Mesenchymal stem cell (in vitro differentiated cells and primary cell): ENCODE results near the gene ECHS1.

Source experiments
- DNase-seq: peaks from one replicate; pipeline ENCODE4 v3.0.0-alpha.2; 2013
- H2AFZ ChIP-seq: one replicate; pipeline ENCODE4 v1.6.1; 2013; ENCODE audit warnings: low read depth, mild to moderate bottlenecking, control low read depth, inconsistent platforms, low read length, moderate library complexity
- H2AK5ac ChIP-seq: 2 replicates; pipeline ENCODE4 v1.6.1; 2013; ENCODE audit warnings: low read length, moderate library complexity, mild to moderate bottlenecking, inconsistent platforms; ENCODE audit not compliant: severe bottlenecking
- H2BK120ac ChIP-seq: one replicate; pipeline ENCODE4 v1.6.1; 2013; ENCODE audit warnings: low read depth, mild to moderate bottlenecking, inconsistent platforms, low read length, moderate library complexity
- H2BK12ac ChIP-seq, 2 experiments: one replicate each; pipeline ENCODE4 v1.6.1; 2013; ENCODE audit warnings: inconsistent platforms in 2 of 2, low read length in 2 of 2, mild to moderate bottlenecking in 2 of 2, moderate library complexity in 2 of 2, control low read depth in 1 of 2
- H2BK15ac ChIP-seq: one replicate; pipeline ENCODE4 v1.6.1; 2013; ENCODE audit warnings: mild to moderate bottlenecking, low read depth, inconsistent platforms; ENCODE audit not compliant: poor library complexity, severe bottlenecking
- H2BK5ac ChIP-seq: 2 replicates; pipeline ENCODE4 v1.6.1; 2013; ENCODE audit warnings: low read depth, mild to moderate bottlenecking, low read length, control low read depth, inconsistent platforms; ENCODE audit not compliant: poor library complexity, severe bottlenecking
- H3K14ac ChIP-seq, 2 experiments: one replicate each; pipeline ENCODE4 v1.6.1; 2013; ENCODE audit warnings: inconsistent platforms in 2 of 2, low read length in 2 of 2, control low read depth in 1 of 2, mild to moderate bottlenecking in 1 of 2, moderate library complexity in 1 of 2
- H3K18ac ChIP-seq, 2 experiments: one replicate each; pipeline ENCODE4 v1.6.1; 2013; ENCODE audit warnings: inconsistent platforms in 2 of 2, low read length in 2 of 2, control low read depth in 1 of 2, low read depth in 1 of 2, mild to moderate bottlenecking in 1 of 2
- H3K23ac ChIP-seq, 2 experiments: one replicate each; pipeline ENCODE4 v1.6.1; 2013; ENCODE audit warnings: inconsistent platforms in 2 of 2, low read length in 2 of 2, mild to moderate bottlenecking in 2 of 2, moderate library complexity in 2 of 2, control low read depth in 1 of 2
- H3K27ac ChIP-seq: 2 replicates; pipeline ENCODE4 v1.5.1; 2013; ENCODE audit warnings: mild to moderate bottlenecking, moderate library complexity, low read length, control low read depth, inconsistent platforms; ENCODE audit not compliant: poor library complexity, severe bottlenecking
- H3K27me3 ChIP-seq, 2 experiments: 2 replicates each; pipeline versions ENCODE4 v1.6.1 to v1.7.0; 2013; ENCODE audit warnings: low read length in 2 of 2, mild to moderate bottlenecking in 2 of 2, moderate library complexity in 2 of 2, control low read depth in 1 of 2, inconsistent platforms in 1 of 2; ENCODE audit not compliant: control insufficient read depth in 1 of 2, insufficient read depth in 1 of 2
- H3K36me3 ChIP-seq, 2 experiments: 2 replicates each; pipeline versions ENCODE4 v1.6.1 to v1.7.0; 2013; ENCODE audit warnings: low read length in 2 of 2, control low read depth in 1 of 2, inconsistent platforms in 1 of 2, low read depth in 1 of 2, mild to moderate bottlenecking in 1 of 2; ENCODE audit not compliant: insufficient read depth in 2 of 2, control insufficient read depth in 1 of 2
- H3K4ac ChIP-seq, 2 experiments: one replicate each; pipeline ENCODE4 v1.6.1; 2013; ENCODE audit warnings: inconsistent platforms in 2 of 2, low read length in 2 of 2, mild to moderate bottlenecking in 2 of 2, moderate library complexity in 2 of 2, control low read depth in 1 of 2, low read depth in 1 of 2
- H3K4me1 ChIP-seq: 2 replicates; pipeline ENCODE4 v1.6.1; 2013; ENCODE audit warnings: low read depth, low read length, control low read depth; ENCODE audit not compliant: control insufficient read depth, insufficient read depth
- H3K4me2 ChIP-seq: 2 replicates; pipeline ENCODE4 v1.6.1; 2013; ENCODE audit warnings: low read length, mild to moderate bottlenecking, inconsistent platforms; ENCODE audit not compliant: poor library complexity, severe bottlenecking
- H3K4me3 ChIP-seq, 2 experiments: 2 replicates each; pipeline versions ENCODE4 v1.5.1 to v1.7.0; 2013; ENCODE audit warnings: low read length in 2 of 2, mild to moderate bottlenecking in 2 of 2, control low read depth in 1 of 2, low read depth in 1 of 2; ENCODE audit not compliant: insufficient read depth in 1 of 2
- H3K79me1 ChIP-seq: replicated peaks from 2 replicates; pipeline ENCODE4 v1.6.1; 2013; ENCODE audit warnings: mild to moderate bottlenecking, control low read depth, low read length, inconsistent platforms; ENCODE audit not compliant: poor library complexity, severe bottlenecking
- H3K9ac ChIP-seq: 2 replicates; pipeline ENCODE4 v1.7.0; 2013; ENCODE audit warnings: mild to moderate bottlenecking, low read length, moderate library complexity
- H3K9me3 ChIP-seq: 2 replicates; pipeline ENCODE4 v1.7.0; 2013; ENCODE audit warnings: mild to moderate bottlenecking, low read length; ENCODE audit not compliant: control insufficient read depth
- H4K8ac ChIP-seq: one replicate; pipeline ENCODE4 v1.6.1; 2013; ENCODE audit warnings: inconsistent platforms, mild to moderate bottlenecking, low read length, moderate library complexity
- H4K91ac ChIP-seq: one replicate; pipeline ENCODE4 v1.6.1; 2013; ENCODE audit warnings: mild to moderate bottlenecking, low read length, inconsistent platforms
- WGBS: methylation state at CpG from one replicate; pipeline ENCODE4 v1.1.7; 2013; ENCODE audit warnings: mixed read lengths; 5-methylcytosine and 5-hydroxymethylcytosine counted together

ECHS1 gene

GRCh38 chr10:133353988-133354605 is 19.1 kb downstream of the ECHS1 start:
- Histone ChIP-seq H4K91ac (no peak overlapping the region), H2BK15ac (no peak overlapping the region), H3K79me1 (peaks cover 16% of the 10 kb centered on the region), H2AFZ (no peak overlapping the region), H3K9me3 (no peaks in the 10 kb centered on the region), H3K27me3 (peaks cover 3 to 45% of the 10 kb centered on the region in 2 experiments), H3K18ac (no peak overlapping the region), H3K4me3 (no peak overlapping the region), H3K36me3 (peaks cover 0 to 26% of the 10 kb centered on the region in 2 experiments), H3K27ac (no peak overlapping the region), H2BK12ac (no peak overlapping the region), H2BK120ac (no peak overlapping the region), H2AK5ac (no peak overlapping the region), H3K9ac (no peak overlapping the region), H4K8ac (no peak overlapping the region), H2BK5ac (no peak overlapping the region), H3K4me2 (no peak overlapping the region), H3K4me1 (peaks cover 27% of the 10 kb centered on the region), H3K14ac (no peak overlapping the region), H3K4ac (no peak overlapping the region), H3K23ac (no peak overlapping the region)
- no peak for DNase-seq
- 88% methylated on average over 15 of the region's 16 CpGs for WGBS

GRCh38 chr10:133353202-133353959 is 19.8 kb downstream of the ECHS1 start:
- H3K79me1 ChIP-seq: peaks cover 16% of the 10 kb centered on the region
- H3K4ac ChIP-seq: no peak overlapping the region
- no peaks in the 10 kb centered on the region for H3K9me3 ChIP-seq
- no peak overlapping the region for H3K14ac ChIP-seq
- no peak overlapping the region for H3K9ac ChIP-seq
- H3K4me2 ChIP-seq: no peak overlapping the region
- DNase-seq: no peak
- H3K23ac ChIP-seq: no peak overlapping the region
- H3K18ac ChIP-seq: no peak overlapping the region
- H2AK5ac ChIP-seq: no peak overlapping the region
- H4K91ac ChIP-seq: no peak overlapping the region
- no peak overlapping the region for H2BK12ac ChIP-seq
- H3K36me3 ChIP-seq: peaks cover 0 to 26% of the 10 kb centered on the region in 2 experiments
- H3K4me3 ChIP-seq: no peak overlapping the region
- H2BK15ac ChIP-seq: no peak overlapping the region
- H3K27me3 ChIP-seq: peaks cover 5 to 46% of the 10 kb centered on the region in 2 experiments
- peaks cover 29% of the 10 kb centered on the region for H3K4me1 ChIP-seq
- 78% methylated on average over 16 of the region's 16 CpGs for WGBS
- H4K8ac ChIP-seq: no peak overlapping the region
- no peak overlapping the region for H2AFZ ChIP-seq
- H2BK120ac ChIP-seq: no peak overlapping the region
- H3K27ac ChIP-seq: no peak overlapping the region
- H2BK5ac ChIP-seq: no peak overlapping the region

GRCh38 chr10:133351408-133352318 is 21.5 kb downstream of the ECHS1 start:
- H2BK120ac ChIP-seq: no peak overlapping the region
- no peak overlapping the region for H2AK5ac ChIP-seq
- H3K4ac ChIP-seq: no peak overlapping the region
- H2BK5ac ChIP-seq: no peak overlapping the region
- no peak overlapping the region for H3K18ac ChIP-seq
- H2AFZ ChIP-seq: no peak overlapping the region
- H4K91ac ChIP-seq: no peak overlapping the region
- H3K27me3 ChIP-seq: peaks cover 8 to 57% of the 10 kb centered on the region in 2 experiments
- no peak overlapping the region for H4K8ac ChIP-seq
- no peak overlapping the region for H3K4me2 ChIP-seq
- no peaks in the 10 kb centered on the region for H3K9me3 ChIP-seq
- WGBS: 76% methylated on average over 23 of the region's 24 CpGs
- no peak overlapping the region for H3K4me3 ChIP-seq
- H2BK15ac ChIP-seq: no peak overlapping the region
- no peak overlapping the region for H3K14ac ChIP-seq
- H3K36me3 ChIP-seq: peaks cover 0 to 26% of the 10 kb centered on the region in 2 experiments
- no peak overlapping the region for H2BK12ac ChIP-seq
- no peak for DNase-seq
- peaks cover 22% of the 10 kb centered on the region for H3K4me1 ChIP-seq
- H3K23ac ChIP-seq: no peak overlapping the region
- H3K27ac ChIP-seq: no peak overlapping the region
- no peak overlapping the region for H3K9ac ChIP-seq
- H3K79me1 ChIP-seq: peaks cover 16% of the 10 kb centered on the region

- peaks cover 8 to 57% of the 10 kb centered on the region in 2 experiments for H3K27me3 ChIP-seq
- H3K4ac ChIP-seq: no peak overlapping the region
- no peaks in the 10 kb centered on the region for H3K9me3 ChIP-seq
- H3K14ac ChIP-seq: no peak overlapping the region
- no peak overlapping the region for H3K18ac ChIP-seq
- H2AFZ ChIP-seq: no peak overlapping the region
- DNase-seq: no peak
- H3K4me3 ChIP-seq: no peak overlapping the region
- WGBS: 67% methylated on average over 12 of the region's 13 CpGs
- H2BK15ac ChIP-seq: no peak overlapping the region
- H4K8ac ChIP-seq: no peak overlapping the region
- H4K91ac ChIP-seq: no peak overlapping the region
- no peak overlapping the region for H3K27ac ChIP-seq
- peaks cover 15% of the 10 kb centered on the region for H3K4me1 ChIP-seq
- H3K36me3 ChIP-seq: peaks cover 0 to 21% of the 10 kb centered on the region in 2 experiments
- H2BK120ac ChIP-seq: no peak overlapping the region
- no peak overlapping the region for H2BK5ac ChIP-seq
- H2BK12ac ChIP-seq: no peak overlapping the region
- no peak overlapping the region for H3K23ac ChIP-seq
- no peak overlapping the region for H2AK5ac ChIP-seq
- H3K79me1 ChIP-seq: peaks cover 9% of the 10 kb centered on the region
- H3K4me2 ChIP-seq: no peak overlapping the region
- no peak overlapping the region for H3K9ac ChIP-seq
These were observed 22.2 kb downstream of the ECHS1 start for GRCh38 chr10:133350950-133351329.
